GM12865 (cell line): ENCODE measurements around the gene RNF222.

Experiments
- DNase-seq: peaks from one replicate; pipeline ENCODE4 v3.0.0; 2010; ENCODE audit warnings: low read depth
- H3K4me3 ChIP-seq: 2 replicates; pipeline ENCODE4 v1.5.1; 2011; ENCODE audit warnings: mild to moderate bottlenecking, low read depth, low read length, control low read depth
- CTCF ChIP-seq: IDR thresholded peaks from 2 replicates; pipeline ENCODE4 v1.5.1; 2011; ENCODE audit warnings: low read length, control low read depth, low read depth, inconsistent platforms; ENCODE audit not compliant: insufficient read depth; ENCODE audit errors: missing control alignments

The RNF222 gene

GRCh38 chr17:8372422-8372821, 25.2 kb downstream of the RNF222 start:
- TF ChIP-seq CTCF = no peak
- DNase-seq = no peak
- no peak overlapping the region for H3K4me3 ChIP-seq

- TF ChIP-seq CTCF = no peak
- no peak for DNase-seq
- no peak overlapping the region for H3K4me3 ChIP-seq
Measured at GRCh38 chr17:8371786-8372185, 25.8 kb downstream of the RNF222 start.

GRCh38 chr17:8369944-8370343, 27.7 kb downstream of the RNF222 start:
- no peak for TF ChIP-seq CTCF
- H3K4me3 ChIP-seq = no peak overlapping the region
- no peak for DNase-seq

- TF ChIP-seq CTCF = no peak
- no peak for DNase-seq
- H3K4me3 ChIP-seq = no peak overlapping the region
Measured at GRCh38 chr17:8368193-8368592, 29.4 kb downstream of the RNF222 start.

- no peak for DNase-seq
- TF ChIP-seq CTCF = no peak
- no peak overlapping the region for H3K4me3 ChIP-seq
Measured at GRCh38 chr17:8366231-8366630, 31.4 kb downstream of the RNF222 start.

- TF ChIP-seq CTCF = no peak
- no peak for DNase-seq
- H3K4me3 ChIP-seq = no peak overlapping the region
Measured at GRCh38 chr17:8365143-8365542, 32.5 kb downstream of the RNF222 start.

- TF ChIP-seq CTCF = no peak
- no peak overlapping the region for H3K4me3 ChIP-seq
- DNase-seq = no peak
Measured at GRCh38 chr17:8362651-8363332, 34.8 kb downstream of the RNF222 start.
